ENCODE data around the gene BMPR1A. TPM values are rescaled to one million over a fixed set of nuclear protein-coding genes. Genes with fewer than 3 reads are reported as not detected.

BMPR1A gene
- total RNA-seq, 6 experiments from 2014 or later: 9.9 to 20.4 (median 12.4) TPM

GRCh38 chr10:86773498-86773897 lies 17.1 kb downstream of the BMPR1A start:
- TF ChIP-seq POLR2A (IDR thresholded peaks at IDR 0.05) (no peak), CTCF (IDR thresholded peaks at IDR 0.05) (no peak)
- intact Hi-C loops (cut with DNase I): no loop called here
- DNase-seq: no peak
- H3K9me3 ChIP-seq: no peaks in the 10 kb centered on the region
- 75% methylated on average over 6 of the region's 6 CpGs for WGBS (ENCODE audit: insufficient coverage, low coverage, low lambda C conversion rate, missing lambda C conversion rate)
- H3K36me3 ChIP-seq: no peaks in the 10 kb centered on the region
- H3K27ac ChIP-seq: no peak overlapping the region
- H3K27me3 ChIP-seq: no peaks in the 10 kb centered on the region
- no peak for ATAC-seq
- H3K4me3 ChIP-seq: no peak overlapping the region
- peaks cover 0 to 17% (median 2%) of the 10 kb centered on the region in 4 donors for H3K4me1 ChIP-seq

DNA sequence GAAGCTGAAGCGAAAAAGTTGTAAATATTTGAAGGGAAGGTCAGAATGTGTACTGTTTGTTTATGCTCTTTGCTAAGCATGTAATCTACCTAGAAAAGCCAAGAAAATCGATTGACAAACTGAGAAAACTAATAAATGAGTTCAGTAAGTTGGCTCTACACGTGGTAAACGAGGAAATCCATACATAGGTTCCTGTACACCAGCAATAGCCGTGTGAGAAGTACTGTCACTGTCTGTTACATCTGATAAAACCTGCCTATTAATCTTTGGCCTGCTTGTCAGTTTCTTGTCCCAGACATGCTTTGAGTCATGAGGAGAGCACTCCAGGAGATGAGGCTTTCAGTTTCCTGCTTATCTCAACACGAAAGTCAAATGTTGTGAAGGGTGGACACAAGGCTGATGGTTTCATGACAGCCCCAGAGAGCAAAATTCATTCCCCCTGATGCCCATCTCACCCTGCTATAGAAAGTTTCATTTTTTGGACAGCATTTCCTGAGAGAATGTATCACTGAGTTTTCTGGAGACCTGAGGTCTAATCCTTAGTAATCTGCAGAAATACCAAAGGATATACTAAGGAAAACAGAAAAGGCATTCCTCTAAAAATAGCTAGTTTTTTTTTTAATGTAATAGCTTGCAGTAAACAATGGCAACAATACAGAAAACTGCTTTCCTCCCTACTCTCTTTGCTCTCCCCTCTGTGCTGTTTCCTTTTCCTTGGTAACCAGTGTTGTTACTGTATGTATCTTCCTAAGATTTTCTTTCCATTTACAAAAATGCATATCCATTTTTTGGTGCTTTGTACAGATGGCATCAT lies 18.8 kb downstream of the BMPR1A start:
- Histone ChIP-seq H3K4me1 (peaks cover 0 to 25% (median 5%) of the 10 kb centered on the region in 4 donors), H3K9me3 (no peaks in the 10 kb centered on the region), H3K27ac (no peak overlapping the region), H3K36me3 (no peaks in the 10 kb centered on the region), H3K4me3 (peak overlapping the region in 1 of 3 donors; percentile 14), H3K27me3 (no peaks in the 10 kb centered on the region)
- DNase-seq (no peak), ATAC-seq (peak; percentile 59 to 85 (median 76))
- 15% methylated on average over 6 of the region's 6 CpGs for WGBS (ENCODE audit: insufficient coverage, low coverage, low lambda C conversion rate, missing lambda C conversion rate)
- intact Hi-C loops (cut with DNase I): no loop called here
- TF ChIP-seq CTCF (IDR thresholded peaks at IDR 0.05) (no peak), POLR2A (IDR thresholded peaks at IDR 0.05) (no peak)

DNA sequence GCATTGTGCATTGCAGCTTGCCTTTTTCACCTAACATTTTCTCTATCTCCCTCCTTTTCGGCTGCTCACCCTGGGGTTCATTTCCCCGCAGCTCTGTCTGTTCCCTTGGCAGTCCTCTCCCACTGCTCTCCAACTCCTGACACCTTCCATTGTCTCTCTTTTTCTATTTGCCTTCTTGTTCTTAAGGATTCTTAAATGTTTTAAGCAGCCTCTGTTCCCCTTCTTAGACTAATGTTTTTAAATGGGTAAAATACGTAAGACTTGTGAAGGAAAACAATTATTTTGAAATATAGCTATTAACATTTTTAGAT lies 19.4 kb downstream of the BMPR1A start:
- H3K27ac ChIP-seq: no peak overlapping the region
- H3K36me3 ChIP-seq: no peaks in the 10 kb centered on the region
- intact Hi-C loops (cut with DNase I): no loop called here
- 88% methylated on average over 3 of the region's 3 CpGs for WGBS (ENCODE audit: insufficient coverage, low coverage, low lambda C conversion rate, missing lambda C conversion rate)
- TF ChIP-seq POLR2A (IDR thresholded peaks at IDR 0.05) (no peak), CTCF (IDR thresholded peaks at IDR 0.05) (no peak)
- DNase-seq (no peak), ATAC-seq (no peak)
- no peak overlapping the region for H3K4me3 ChIP-seq
- H3K27me3 ChIP-seq: no peaks in the 10 kb centered on the region
- peaks cover 0 to 25% (median 5%) of the 10 kb centered on the region in 4 donors for H3K4me1 ChIP-seq
- H3K9me3 ChIP-seq: no peaks in the 10 kb centered on the region

- intact Hi-C loops (cut with DNase I): no loop called here
- Histone ChIP-seq H3K27me3 (no peaks in the 10 kb centered on the region), H3K4me3 (no peak overlapping the region), H3K9me3 (no peaks in the 10 kb centered on the region), H3K4me1 (peaks cover 0 to 21% (median 5%) of the 10 kb centered on the region in 4 donors), H3K27ac (no peak overlapping the region), H3K36me3 (no peaks in the 10 kb centered on the region)
- WGBS (ENCODE audit: insufficient coverage, low coverage, low lambda C conversion rate, missing lambda C conversion rate): 49% methylated on average over 3 of the region's 5 CpGs
- TF ChIP-seq POLR2A (IDR thresholded peaks at IDR 0.05) (no peak), CTCF (IDR thresholded peaks at IDR 0.05) (no peak)
- DNase-seq: no peak
- ATAC-seq: peak; percentile 47 to 75 (median 62)
Measured at GRCh38 chr10:86779220-86780017, 23.0 kb downstream of the BMPR1A start.

Measured in right lobe of liver (tissue), 6 donors.